H1 (cell line): ENCODE measurements around the gene GTF2I. TPM values are rescaled to one million over a fixed set of nuclear protein-coding genes. Genes with fewer than 3 reads are reported as not detected.

Experiments used
- CTCF ChIA-PET: fragments of 300-600 bp; sonication (Branson Sonifier 250); formaldehyde crosslinking; loops from one replicate; lab custom pipeline; 2021; ENCODE audit not compliant: partially characterized antibody; lab: Charles Lee
- POLR2A ChIA-PET: fragments of 300-600 bp; sonication (Branson Sonifier 250); formaldehyde crosslinking; loops from one replicate; lab custom pipeline; 2021; ENCODE audit warnings: inconsistent platforms; ENCODE audit not compliant: partially characterized antibody; lab: Charles Lee
- DNase-seq, 2 experiments: peaks; one replicate each; pipeline versions ENCODE4 v3.0.0 to v3.0.0-alpha.2; 2010 to 2022; ENCODE audit warnings: low spot score in 2 of 2, low read depth in 1 of 2, mixed read lengths in 1 of 2
- FAIRE-seq: peaks from 2 replicates; lab custom pipeline; 2011; peaks lifted over from hg19 to GRCh38; lab: Jason Lieb, UNC
- H2AFZ ChIP-seq: 2 replicates; pipeline ENCODE4 v1.8.1; 2012; ENCODE audit warnings: low read length, inconsistent platforms
- H2AK5ac ChIP-seq: 2 replicates; pipeline ENCODE4 v1.6.1; 2013; ENCODE audit warnings: low read depth, low read length
- H2BK120ac ChIP-seq: replicated peaks from 2 replicates; pipeline ENCODE3; 2013; ENCODE audit warnings: low read depth, low read length, inconsistent platforms
- H2BK12ac ChIP-seq: 2 replicates; pipeline ENCODE4 v1.6.1; 2013; ENCODE audit warnings: low read depth, low read length
- H2BK15ac ChIP-seq: 2 replicates; pipeline ENCODE4 v1.6.1; 2013; ENCODE audit warnings: low read length
- H2BK20ac ChIP-seq: 2 replicates; pipeline ENCODE4 v1.6.1; 2013; ENCODE audit warnings: low read length
- H2BK5ac ChIP-seq: 2 replicates; pipeline ENCODE4 v1.6.1; 2013; ENCODE audit warnings: low read depth, low read length
- H3K14ac ChIP-seq: 2 replicates; pipeline ENCODE4 v1.6.1; 2013; ENCODE audit warnings: inconsistent platforms; ENCODE audit not compliant: insufficient read length
- H3K18ac ChIP-seq: 2 replicates; pipeline ENCODE4 v1.6.1; 2013; ENCODE audit warnings: low read length; ENCODE audit errors: extremely low read depth
- H3K23ac ChIP-seq: 2 replicates; pipeline ENCODE4 v1.6.1; 2013; ENCODE audit warnings: inconsistent platforms; ENCODE audit not compliant: insufficient read length
- H3K23me2 ChIP-seq: 2 replicates; pipeline ENCODE4 v1.6.1; 2013; ENCODE audit warnings: low read depth, low read length
- H3K27ac ChIP-seq: 2 replicates; pipeline ENCODE4 v1.6.1; 2011; ENCODE audit warnings: low read depth, low read length, inconsistent platforms
- H3K27me3 ChIP-seq, 4 experiments: replicated peaks in 1 of 4; 1 replicate in 1 of 4; 2 replicates in 3 of 4; pipeline versions ENCODE4 v1.6.1 to v1.8.1; 2011 to 2013; ENCODE audit warnings: low read length in 3 of 4, mild to moderate bottlenecking in 3 of 4, inconsistent platforms in 2 of 4, mixed read lengths in 2 of 4, moderate library complexity in 1 of 4; ENCODE audit not compliant: control insufficient read depth in 3 of 4, insufficient read depth in 3 of 4; ENCODE audit errors: extremely low read depth in 1 of 4
- H3K36me3 ChIP-seq, 4 experiments: 2 replicates each; pipeline versions ENCODE4 v1.6.1 to v1.8.1; 2011 to 2013; ENCODE audit warnings: mild to moderate bottlenecking in 4 of 4, low read length in 3 of 4, moderate library complexity in 2 of 4, control low read depth in 1 of 4, inconsistent platforms in 1 of 4; ENCODE audit not compliant: insufficient read depth in 4 of 4, control insufficient read depth in 2 of 4
- H3K4ac ChIP-seq: replicated peaks from 2 replicates; pipeline ENCODE3; 2013; ENCODE audit warnings: low read length, low read depth, mixed read lengths, inconsistent platforms; ENCODE audit not compliant: insufficient read length
- H3K4me1 ChIP-seq, 4 experiments: replicated peaks in 1 of 4; 1 replicate in 1 of 4; 2 replicates in 3 of 4; pipeline versions ENCODE4 v1.6.1 to v1.8.1; 2011 to 2013; ENCODE audit warnings: low read length in 3 of 4, inconsistent platforms in 2 of 4, mixed read lengths in 1 of 4; ENCODE audit not compliant: insufficient read depth in 4 of 4, control insufficient read depth in 3 of 4
- H3K4me2 ChIP-seq, 2 experiments: 2 replicates each; pipeline versions ENCODE4 v1.6.1 to v1.8.1; 2011 to 2013; ENCODE audit warnings: low read depth in 2 of 2, low read length in 2 of 2, control low read depth in 1 of 2, inconsistent platforms in 1 of 2, mild to moderate bottlenecking in 1 of 2; ENCODE audit not compliant: insufficient read depth in 1 of 2
- H3K4me3 ChIP-seq, 4 experiments: fragments of 200-600, 300-600 bp in 1 of 4; sonication (generic), shearing (Covaris generic), sonication (Bioruptor Twin) in 1 of 4; 2 replicates each; pipeline versions ENCODE4 v1.5.1 to v1.8.1; 2011 to 2016; ENCODE audit warnings: low read length in 4 of 4, low read depth in 3 of 4, control low read depth in 2 of 4, inconsistent platforms in 2 of 4, mild to moderate bottlenecking in 2 of 4, mixed read lengths in 1 of 4, moderate library complexity in 1 of 4; ENCODE audit not compliant: insufficient read depth in 2 of 4; ENCODE audit errors: extremely low read depth in 1 of 4
- H3K56ac ChIP-seq: replicated peaks from 2 replicates; pipeline ENCODE3; 2013; ENCODE audit warnings: low read depth, mild to moderate bottlenecking, mixed read lengths, low read length, inconsistent platforms; ENCODE audit not compliant: insufficient read length
- H3K79me1 ChIP-seq: 2 replicates; pipeline ENCODE4 v1.6.1; 2013; ENCODE audit warnings: low read depth, low read length, control low read depth
- H3K79me2 ChIP-seq, 2 experiments: 2 replicates each; pipeline versions ENCODE4 v1.6.1 to v1.8.1; 2012 to 2013; ENCODE audit warnings: low read length in 2 of 2, mild to moderate bottlenecking in 2 of 2, inconsistent platforms in 1 of 2; ENCODE audit not compliant: insufficient read depth in 2 of 2, control insufficient read depth in 1 of 2
- H3K9ac ChIP-seq, 4 experiments: replicated peaks in 1 of 4; 1 replicate in 1 of 4; 2 replicates in 3 of 4; pipeline versions ENCODE4 v1.6.1 to v1.8.1; 2011 to 2013; ENCODE audit warnings: low read depth in 3 of 4, low read length in 3 of 4, control low read depth in 2 of 4, mild to moderate bottlenecking in 2 of 4, moderate library complexity in 2 of 4, inconsistent platforms in 1 of 4; ENCODE audit errors: extremely low read depth in 1 of 4
- H3K9me3 ChIP-seq, 2 experiments: 2 replicates each; pipeline versions ENCODE4 v1.6.1 to v1.8.1; 2012 to 2013; ENCODE audit warnings: mild to moderate bottlenecking in 2 of 2, moderate library complexity in 2 of 2, control low read depth in 1 of 2, inconsistent platforms in 1 of 2, low read depth in 1 of 2, low read length in 1 of 2, mixed read lengths in 1 of 2; ENCODE audit not compliant: insufficient read depth in 2 of 2
- H4K20me1 ChIP-seq, 2 experiments: replicated peaks in 1 of 2; 2 replicates each; pipeline versions ENCODE3 to v1.8.1; 2011 to 2013; ENCODE audit warnings: inconsistent platforms in 2 of 2, low read length in 2 of 2, mild to moderate bottlenecking in 1 of 2; ENCODE audit not compliant: insufficient read depth in 2 of 2, control insufficient read depth in 1 of 2
- H4K5ac ChIP-seq: 2 replicates; pipeline ENCODE4 v1.6.1; 2013; ENCODE audit warnings: low read length, low read depth, mixed read lengths, inconsistent platforms; ENCODE audit not compliant: insufficient read length
- H4K8ac ChIP-seq: 2 replicates; pipeline ENCODE4 v1.8.0; 2013; ENCODE audit warnings: mild to moderate bottlenecking, moderate library complexity, low read length, inconsistent platforms; ENCODE audit not compliant: insufficient read depth; ENCODE audit errors: extremely low read depth
- H4K91ac ChIP-seq: replicated peaks from 2 replicates; pipeline ENCODE3; 2013; ENCODE audit warnings: low read length, mixed read lengths, inconsistent platforms; ENCODE audit not compliant: insufficient read length
- BACH1 ChIP-seq: IDR thresholded peaks from 2 replicates; pipeline ENCODE4 v1.6.1; 2012; ENCODE audit warnings: low read length, improper control_type of control experiment
- CBX8 ChIP-seq: fragments of 300-800, 300-1000 bp; sonication (generic); IDR thresholded peaks from 2 replicates; pipeline ENCODE4 v1.7.1; 2016; ENCODE audit warnings: low read depth, low read length, borderline replicate concordance
- CTCF ChIP-seq, 3 experiments: IDR thresholded peaks; 1 replicate in 2 of 3; 2 replicates in 1 of 3; pipeline versions ENCODE4 v1.5.1 to v1.6.1; 2011; ENCODE audit warnings: low read length in 3 of 3, mild to moderate bottlenecking in 3 of 3, inconsistent platforms in 2 of 3, low read depth in 1 of 3, moderate library complexity in 1 of 3; ENCODE audit not compliant: insufficient read depth in 1 of 3; ENCODE audit errors: control extremely low read depth in 1 of 3
- EZH2 ChIP-seq: fragments of 200-600 bp; sonication (generic); IDR thresholded peaks from 2 replicates; pipeline ENCODE4 v1.7.1; 2012; ENCODE audit warnings: low read depth, mild to moderate bottlenecking, moderate library complexity, low read length, inconsistent platforms; ENCODE audit not compliant: severe bottlenecking
- NANOG ChIP-seq: IDR thresholded peaks from 2 replicates; pipeline ENCODE4 v1.6.1; 2011; ENCODE audit warnings: low read length, low read depth, mild to moderate bottlenecking, inconsistent platforms; ENCODE audit not compliant: insufficient read depth, poor library complexity, severe bottlenecking
- NRF1 ChIP-seq: IDR thresholded peaks from 2 replicates; pipeline ENCODE4 v1.6.1; 2011; ENCODE audit warnings: mild to moderate bottlenecking, low read depth, low read length, improper control_type of control experiment
- POLR2AphosphoS5 ChIP-seq: IDR thresholded peaks from 2 replicates; pipeline ENCODE4 v1.6.1; 2011; ENCODE audit warnings: low read depth, low read length
- RFX5 ChIP-seq: IDR thresholded peaks from 2 replicates; pipeline ENCODE4 v1.6.1; 2011; ENCODE audit warnings: low read depth, low read length, improper control_type of control experiment, borderline replicate concordance
- TBP ChIP-seq: IDR thresholded peaks from 2 replicates; pipeline ENCODE4 v1.6.1; 2011; ENCODE audit warnings: low read depth, low read length, improper control_type of control experiment
- WGBS, 2 experiments: shearing (Covaris generic) in 1 of 2; methylation state at CpG; one replicate each; pipeline versions ENCODE4 v1.1.6 to v1.1.7; 2013 to 2015; ENCODE audit warnings: low lambda C conversion rate in 2 of 2, mixed read lengths in 2 of 2, inconsistent platforms in 1 of 2, low coverage in 1 of 2, missing lambda C conversion rate in 1 of 2; ENCODE audit not compliant: insufficient replicate concordance in 2 of 2, insufficient coverage in 1 of 2, insufficient read length in 1 of 2; ENCODE audit errors: extremely low coverage in 1 of 2, missing lambda C conversion rate in 1 of 2; 5-methylcytosine and 5-hydroxymethylcytosine counted together
- polyA plus RNA-seq, 7 experiments: library from polyadenylated mRNA; depleted of rRNA in 3 of 7; stranded (reverse) in 5 of 7; unstranded in 2 of 7; fragments of >200 nt in 5 of 7; fragments of 200-250 nt in 2 of 7; gene quantifications; 1 replicate in 5 of 7; 2 replicates in 1 of 7; 4 replicates in 1 of 7; pipeline versions ENCODE4 v1.2.1 to v1.2.3, GENCODE V29; 2011 to 2013; ENCODE audit warnings: missing spikeins in 2 of 7, mixed read lengths in 2 of 7
- total RNA-seq: library from RNA; stranded (reverse); fragmentation: NEBNext Ultra II Directional; extraction: Animal tissue kit (Norgen Biotek cat#: 25700); gene quantifications from 2 replicates; pipeline ENCODE4 v1.2.1, GENCODE V29; 2021

The GTF2I gene
- total and polyA plus RNA-seq, 2 of the 8 experiments (the other 6 are each of a cell fraction or from before 2014, with no cell fraction given), result 46.7 to 316 TPM

DNA sequence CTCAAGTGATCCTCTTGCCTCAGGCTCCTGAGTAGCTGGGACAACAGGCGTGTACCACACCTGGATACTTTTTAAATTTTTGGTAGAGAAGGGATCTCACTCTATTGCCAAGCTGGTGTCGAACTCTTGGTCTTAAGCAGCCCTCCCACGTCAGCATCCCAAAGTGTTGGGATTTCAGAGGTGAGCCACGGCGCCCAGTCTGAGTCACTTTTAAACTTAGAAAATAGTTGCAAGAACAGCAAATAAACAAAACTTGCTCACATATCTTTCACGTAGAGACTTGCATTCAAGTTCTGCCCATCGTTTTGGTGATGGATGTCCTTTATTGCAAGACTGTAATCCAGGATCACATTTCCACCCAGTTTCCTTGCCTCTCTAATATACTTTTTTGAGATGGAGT is 16.6 kb downstream of the GTF2I start:
- no peak overlapping the region for H3K9ac ChIP-seq
- no peak for DNase-seq

More for the DNA sequence above, 16.6 kb downstream of the GTF2I start:
- no peak overlapping the region for H3K56ac ChIP-seq
- no peak overlapping the region for H4K5ac ChIP-seq
- H3K4me3 ChIP-seq, result no peak overlapping the region
- H2BK5ac ChIP-seq, result no peak overlapping the region
- no peak for FAIRE-seq
- peaks cover 2 to 3% of the 10 kb centered on the region in 2 experiments for H4K20me1 ChIP-seq
- POLR2A ChIA-PET, result interaction anchor here (0.9 to 2.2 kb wide), 6 partner anchors 9 to 17 kb away, joined by 3 to 11 read pairs (median 4); partner anchors contain the start of gene GTF2I
- H2BK12ac ChIP-seq, result no peak overlapping the region
- no peak for TF ChIP-seq EZH2
- no peak for TF ChIP-seq POLR2AphosphoS5
- no peak for TF ChIP-seq RFX5
- no peak for TF ChIP-seq BACH1
- TF ChIP-seq TBP, result no peak
- TF ChIP-seq CTCF (IDR thresholded peaks at IDR 0.05; ENCODE audit: control extremely low read depth in 1 of 3, insufficient read depth in 1 of 3, low read depth in 1 of 3, low read length in 3 of 3), result no peak
- TF ChIP-seq CBX8, result no peak
- TF ChIP-seq NANOG, result no peak
- no peak for TF ChIP-seq NRF1
- TF ChIP-seq, all 59 proteins: peak for 0
- 93% methylated on average over 7 of the region's 7 CpGs; no CpG with 5 or more reads in 1 of the 2 experiments for WGBS, 2 experiments
- no peak overlapping the region for H2BK120ac ChIP-seq
- H3K4me2 ChIP-seq, result no peak overlapping the region
- peaks cover 0 to 26% (median 0%) of the 10 kb centered on the region in 4 experiments; a peak in 3 of 8 replicates for H3K36me3 ChIP-seq
- no peak overlapping the region for H3K27ac ChIP-seq
- no peak overlapping the region for H3K23ac ChIP-seq
- H3K79me1 ChIP-seq, result 0 out of 2 replicates have a peak, but pooled peaks cover 2% of the 10 kb centered on the region
- no peak overlapping the region for H3K14ac ChIP-seq
- H3K18ac ChIP-seq, result no peak overlapping the region
- H2AFZ ChIP-seq, result no peak overlapping the region
- no peak overlapping the region for H3K4ac ChIP-seq
- H3K9me3 ChIP-seq, result no peaks in the 10 kb centered on the region
- no peak overlapping the region for H2BK15ac ChIP-seq
- no peaks in the 10 kb centered on the region for H3K27me3 ChIP-seq
- CTCF ChIA-PET, result interaction anchor here (0.7 to 1.5 kb wide), 2 partner anchors 23 to 108 kb away, joined by 3 to 4 read pairs; no protein-coding TSS in a partner anchor
- H2AK5ac ChIP-seq, result no peak overlapping the region
- H2BK20ac ChIP-seq, result no peak overlapping the region
- H4K91ac ChIP-seq, result no peak overlapping the region
- no peak overlapping the region for H4K8ac ChIP-seq
- peaks cover 4 to 98% of the 10 kb centered on the region in 2 experiments; a peak in 3 of 4 replicates for H3K79me2 ChIP-seq
- no peaks in the 10 kb centered on the region for H3K23me2 ChIP-seq
- no peaks in the 10 kb centered on the region for H3K4me1 ChIP-seq
